MM.1S (cell line): ENCODE results near the gene NAPA.

Experiments used
- EZH2 ChIP-seq: fragments of 300-600 bp; sonication (generic); optimal IDR thresholded peaks from 2 replicates; pipeline ENCODE3; 2017; ENCODE audit warnings: low read depth, mild to moderate bottlenecking, antibody characterized with exemption, low read length, mixed read lengths
- TF ChIP-seq, protein P1 (sequence below): fragments of 300-600 bp; sonication (generic); IDR thresholded peaks from 2 replicates; pipeline ENCODE4 v1.5.1; 2016; ENCODE audit warnings: antibody characterized with exemption, low read length, mixed read lengths

GRCh38 chr19:47486900-47487299, 28.0 kb downstream of the NAPA start:
- TF ChIP-seq, protein P1, sequence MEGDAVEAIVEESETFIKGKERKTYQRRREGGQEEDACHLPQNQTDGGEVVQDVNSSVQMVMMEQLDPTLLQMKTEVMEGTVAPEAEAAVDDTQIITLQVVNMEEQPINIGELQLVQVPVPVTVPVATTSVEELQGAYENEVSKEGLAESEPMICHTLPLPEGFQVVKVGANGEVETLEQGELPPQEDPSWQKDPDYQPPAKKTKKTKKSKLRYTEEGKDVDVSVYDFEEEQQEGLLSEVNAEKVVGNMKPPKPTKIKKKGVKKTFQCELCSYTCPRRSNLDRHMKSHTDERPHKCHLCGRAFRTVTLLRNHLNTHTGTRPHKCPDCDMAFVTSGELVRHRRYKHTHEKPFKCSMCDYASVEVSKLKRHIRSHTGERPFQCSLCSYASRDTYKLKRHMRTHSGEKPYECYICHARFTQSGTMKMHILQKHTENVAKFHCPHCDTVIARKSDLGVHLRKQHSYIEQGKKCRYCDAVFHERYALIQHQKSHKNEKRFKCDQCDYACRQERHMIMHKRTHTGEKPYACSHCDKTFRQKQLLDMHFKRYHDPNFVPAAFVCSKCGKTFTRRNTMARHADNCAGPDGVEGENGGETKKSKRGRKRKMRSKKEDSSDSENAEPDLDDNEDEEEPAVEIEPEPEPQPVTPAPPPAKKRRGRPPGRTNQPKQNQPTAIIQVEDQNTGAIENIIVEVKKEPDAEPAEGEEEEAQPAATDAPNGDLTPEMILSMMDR = no peak
- no peak for TF ChIP-seq EZH2
